NCI-H774 (cell line): ENCODE measurements around the gene FAM13A.

Experiments
- DNase-seq: peaks from one replicate; lab custom pipeline; 2025; lab: John Stamatoyannopoulos, UW

The FAM13A gene

DNA sequence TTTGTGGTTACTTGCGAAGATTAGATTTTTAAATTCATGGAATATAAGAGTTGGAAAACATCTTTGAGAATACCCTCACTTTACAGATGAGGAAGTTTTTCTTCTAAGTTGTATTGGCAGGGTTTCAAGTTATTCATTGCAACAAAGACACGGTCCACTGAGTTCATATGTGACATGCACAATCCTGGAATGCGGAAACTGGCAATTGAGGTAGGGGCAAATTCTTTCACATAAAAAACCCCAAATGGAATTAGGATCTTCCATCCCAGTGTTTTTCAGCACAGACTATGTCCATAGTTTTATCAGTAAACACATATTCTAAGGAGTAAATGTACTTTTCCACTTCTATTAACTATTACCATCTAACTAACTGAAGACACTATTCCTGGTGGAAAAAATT lies 277.6 kb downstream of the FAM13A start:
- DNase-seq = no peak

DNA sequence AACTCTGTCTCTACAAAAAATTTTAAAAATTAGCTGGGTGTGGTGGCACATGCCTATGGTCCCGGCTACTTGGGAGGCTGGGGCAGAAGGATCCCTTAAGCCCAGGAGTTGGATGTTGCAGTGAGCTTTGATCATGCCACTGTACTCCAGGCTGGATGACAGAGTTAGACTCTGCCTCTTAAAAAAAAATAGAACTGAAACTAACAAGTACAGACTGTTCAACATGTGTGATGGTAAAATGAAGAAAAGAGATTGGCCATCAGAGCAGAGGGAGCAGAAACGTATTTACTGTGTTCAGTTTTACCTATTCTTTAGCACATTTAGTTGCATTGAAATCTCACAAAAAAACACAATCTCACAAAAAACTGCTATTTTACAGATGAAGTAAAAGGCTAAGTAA lies 281.5 kb downstream of the FAM13A start:
- no peak for DNase-seq

DNA sequence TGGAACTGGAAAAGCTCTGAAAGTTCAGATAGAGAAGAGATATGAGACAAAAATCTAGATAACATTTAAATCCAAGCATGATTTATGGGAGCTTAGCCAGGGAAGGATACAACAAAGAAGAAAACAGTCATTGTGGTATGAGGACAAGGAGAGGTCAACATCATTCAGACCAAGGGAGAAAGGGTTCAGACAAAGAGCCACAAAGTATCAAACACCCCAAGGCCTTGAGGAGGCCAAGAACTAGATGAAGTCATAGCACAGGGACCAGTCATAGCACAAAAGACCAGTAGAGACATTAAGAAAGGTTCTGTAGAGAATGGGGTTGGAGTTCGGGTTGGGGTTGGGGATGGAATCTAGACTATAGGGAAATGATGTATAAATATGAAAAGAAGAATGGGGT lies 282.0 kb downstream of the FAM13A start:
- DNase-seq = no peak

DNA sequence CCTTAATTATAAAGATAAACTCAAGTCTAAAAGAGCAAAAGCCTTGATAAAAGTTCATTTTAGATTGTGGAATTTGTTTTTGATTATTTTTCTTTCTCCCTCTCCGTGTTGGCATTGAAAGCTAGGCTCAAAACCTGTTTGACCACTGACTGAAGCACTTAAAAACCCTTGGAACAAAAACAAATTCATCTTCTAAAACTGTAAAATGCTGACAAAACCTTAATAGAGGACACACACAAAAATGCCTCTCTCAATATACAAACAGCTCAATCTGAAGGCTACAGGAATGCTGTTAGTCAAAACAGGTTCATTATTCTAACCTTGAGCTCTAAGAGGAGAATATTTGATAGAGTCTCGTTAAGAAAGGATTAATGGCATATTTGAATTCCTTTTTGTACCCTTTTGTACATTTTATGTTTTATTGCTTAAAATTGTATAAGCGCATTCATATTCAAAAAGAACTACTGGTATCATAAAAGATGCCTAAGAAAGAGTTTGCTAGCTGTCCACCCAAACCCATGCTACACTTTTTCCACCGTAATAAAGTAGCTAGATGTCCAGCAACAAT lies 285.0 kb downstream of the FAM13A start:
- no peak for DNase-seq

DNA sequence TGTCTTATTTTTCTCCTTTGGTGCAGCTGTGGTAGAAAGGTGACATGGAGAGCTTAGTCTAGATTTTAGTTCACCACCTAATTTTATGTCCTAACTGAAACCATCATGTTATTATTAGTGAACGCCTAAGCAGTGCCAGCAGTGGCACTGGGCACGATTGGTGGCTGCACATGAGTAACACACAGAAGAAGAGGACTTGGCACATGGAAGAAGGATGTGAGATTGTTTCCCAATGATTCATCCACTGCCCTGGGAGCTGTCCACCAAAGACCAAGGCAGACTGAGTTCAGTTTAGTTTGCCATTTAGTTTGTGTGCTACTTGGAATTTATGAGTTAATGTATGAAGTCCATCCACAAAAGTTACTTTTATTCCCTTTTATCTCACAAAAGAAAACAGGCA lies 291.3 kb downstream of the FAM13A start:
- DNase-seq = no peak

DNA sequence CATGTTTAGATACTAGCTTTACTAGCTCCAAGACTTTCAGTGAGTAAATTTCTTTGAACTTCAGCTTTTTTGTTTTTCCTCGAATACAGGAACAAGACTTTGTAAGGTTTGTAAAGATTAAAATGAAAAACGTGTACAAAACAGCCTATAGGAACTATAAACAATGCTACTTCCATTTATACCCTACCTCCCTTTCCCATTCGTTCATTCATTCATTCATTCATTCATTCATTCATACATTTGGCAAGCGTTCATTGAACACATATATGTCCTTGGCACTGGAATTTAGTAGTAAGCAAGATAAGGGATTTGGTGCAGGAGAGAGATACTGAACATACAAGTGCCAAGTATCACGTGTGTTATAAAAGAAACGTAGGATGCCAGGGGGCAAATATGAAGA lies 293.9 kb downstream of the FAM13A start:
- no peak for DNase-seq

DNA sequence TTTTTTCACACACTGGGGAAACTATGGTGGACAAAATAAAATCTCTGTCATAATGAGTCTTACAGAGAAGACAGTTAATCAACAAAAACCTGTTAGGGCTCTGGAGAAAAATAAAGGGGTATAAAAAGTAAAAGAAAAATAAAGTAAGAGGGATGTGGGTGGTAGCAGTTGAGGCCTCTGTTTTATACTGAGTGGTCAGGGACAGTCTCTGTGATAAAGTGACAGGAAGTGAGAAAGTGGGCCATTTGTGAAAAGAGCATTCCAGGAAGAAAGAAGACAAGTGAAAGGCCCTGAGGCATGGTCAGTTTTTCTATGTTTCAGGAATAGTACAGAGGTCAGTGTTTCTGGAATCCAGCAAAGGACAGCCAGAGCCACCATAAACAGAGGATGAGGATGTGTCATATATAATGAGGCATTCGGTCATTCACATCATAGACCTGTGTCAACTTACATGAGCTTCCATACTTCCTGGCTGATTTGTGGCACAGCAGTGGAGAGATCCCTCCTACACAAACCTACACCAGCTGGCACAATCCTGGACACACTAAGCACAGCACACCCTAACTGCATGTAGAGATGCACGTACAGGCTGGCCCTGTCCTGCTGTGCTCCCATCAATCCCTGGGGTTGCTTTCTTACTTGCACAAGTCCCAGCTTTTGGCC lies 295.0 kb downstream of the FAM13A start:
- DNase-seq = no peak

DNA sequence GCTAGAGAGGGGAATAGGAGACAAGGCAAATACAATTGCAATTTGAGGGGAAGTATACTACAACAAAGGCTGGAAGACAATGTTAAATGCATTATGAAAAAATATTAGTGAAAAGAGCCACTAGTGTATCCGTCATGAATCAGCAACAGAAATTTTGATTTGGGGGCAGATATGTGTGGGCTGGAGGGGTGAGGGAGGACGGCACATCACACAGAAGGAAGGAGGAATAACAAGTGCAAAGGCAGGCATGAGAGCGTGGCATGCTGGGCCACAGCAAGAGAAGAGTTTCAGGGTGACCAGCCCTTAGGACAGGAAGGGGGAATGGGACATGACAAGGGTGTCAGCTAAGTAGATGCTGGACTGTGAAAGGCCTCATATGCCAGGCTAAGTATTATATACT lies 295.6 kb downstream of the FAM13A start:
- no peak for DNase-seq

DNA sequence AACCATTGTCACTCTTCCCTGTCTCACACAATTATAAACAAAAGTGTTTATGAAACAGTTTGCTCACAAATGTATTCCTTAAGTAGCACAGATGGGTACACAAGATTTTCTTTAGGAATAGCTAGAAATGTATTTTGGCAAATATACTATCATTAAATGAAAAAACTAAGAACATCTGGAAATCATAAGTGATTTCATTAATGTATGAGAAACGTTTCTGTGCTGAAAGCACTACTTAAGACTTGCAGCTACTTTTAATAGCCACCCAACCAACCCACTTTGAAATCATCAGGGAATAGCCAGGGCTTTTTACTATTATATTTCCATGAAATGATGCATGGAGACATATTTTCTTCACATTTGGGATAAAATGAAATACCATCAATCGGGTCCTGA lies 297.1 kb downstream of the FAM13A start:
- DNase-seq = no peak

DNA sequence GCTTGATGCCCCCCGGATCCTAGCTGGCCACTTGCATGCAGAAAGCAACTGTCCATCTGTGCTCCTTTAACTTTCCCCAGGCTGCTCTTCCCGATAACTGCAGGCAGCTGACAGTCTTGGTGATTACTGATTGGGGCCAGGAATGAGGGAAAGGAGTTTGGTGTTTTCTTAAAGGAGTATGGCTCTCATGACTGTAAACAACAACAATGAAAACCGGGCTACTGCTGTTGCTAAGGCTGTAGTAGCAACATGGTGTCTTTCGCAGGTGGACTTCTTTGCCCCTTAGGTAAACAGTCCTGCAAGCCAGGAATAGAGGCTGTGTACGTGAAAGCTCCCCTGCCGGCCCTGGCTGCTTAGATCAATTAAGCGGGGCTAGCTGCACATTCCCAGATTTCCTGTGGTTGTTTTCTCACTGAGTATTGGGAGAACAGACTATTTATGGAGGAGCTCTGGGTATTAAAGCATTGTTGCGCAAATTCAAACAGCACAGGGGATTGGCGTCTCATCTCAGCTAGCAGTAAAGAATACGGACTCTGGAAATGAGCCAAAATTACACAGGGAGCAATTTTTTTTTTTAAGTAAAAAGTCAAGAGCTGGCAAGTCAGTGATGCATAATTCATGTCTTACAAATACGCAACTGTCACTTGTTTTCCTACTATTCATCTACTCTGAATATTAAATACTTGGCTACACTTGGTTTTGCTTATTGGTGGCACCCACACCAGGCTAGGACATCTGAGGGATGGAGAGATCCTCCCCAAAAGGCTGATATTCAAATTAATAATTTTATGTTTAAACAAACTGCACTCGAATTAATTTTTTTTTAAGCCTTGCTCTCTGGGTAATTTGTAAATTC lies 297.7 kb downstream of the FAM13A start:
- no peak for DNase-seq

DNA sequence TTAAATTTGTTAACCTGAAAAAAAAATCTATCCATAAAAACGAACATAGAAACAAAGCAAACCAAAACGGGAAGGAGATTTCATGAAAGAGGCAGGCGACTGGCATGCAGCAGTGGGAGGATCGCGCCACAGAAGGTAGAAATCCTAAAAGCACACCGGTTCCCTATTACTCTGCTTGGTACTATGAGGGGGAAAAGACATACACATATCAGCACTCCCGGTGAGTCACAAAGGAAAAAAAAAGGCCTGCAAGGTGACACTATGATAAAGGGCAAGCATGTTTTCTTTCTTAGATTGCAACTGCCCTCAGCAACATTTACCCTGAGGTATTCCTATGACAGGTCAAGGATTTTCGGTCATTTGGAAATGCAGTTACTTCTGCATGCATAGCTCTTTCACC lies 298.7 kb downstream of the FAM13A start:
- no peak for DNase-seq

DNA sequence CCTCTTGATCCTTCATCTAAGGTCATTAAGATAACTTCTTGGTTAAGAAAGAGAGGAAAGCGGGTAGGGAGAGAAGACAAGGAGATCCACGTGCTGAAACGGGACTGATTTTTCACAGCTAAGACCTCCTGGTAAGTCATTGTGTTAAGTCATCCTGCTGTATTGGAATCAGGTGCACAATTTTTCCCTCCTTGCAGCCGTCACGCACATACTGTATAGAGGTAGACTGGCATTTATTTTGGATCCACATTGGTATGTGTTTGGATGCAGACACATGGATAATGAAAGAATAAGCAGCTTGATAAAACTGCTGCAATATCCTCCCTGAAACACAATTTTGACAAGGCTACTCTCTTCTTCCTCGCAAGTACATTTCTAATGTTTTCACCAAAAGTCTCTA lies 299.2 kb downstream of the FAM13A start:
- no peak for DNase-seq

DNA sequence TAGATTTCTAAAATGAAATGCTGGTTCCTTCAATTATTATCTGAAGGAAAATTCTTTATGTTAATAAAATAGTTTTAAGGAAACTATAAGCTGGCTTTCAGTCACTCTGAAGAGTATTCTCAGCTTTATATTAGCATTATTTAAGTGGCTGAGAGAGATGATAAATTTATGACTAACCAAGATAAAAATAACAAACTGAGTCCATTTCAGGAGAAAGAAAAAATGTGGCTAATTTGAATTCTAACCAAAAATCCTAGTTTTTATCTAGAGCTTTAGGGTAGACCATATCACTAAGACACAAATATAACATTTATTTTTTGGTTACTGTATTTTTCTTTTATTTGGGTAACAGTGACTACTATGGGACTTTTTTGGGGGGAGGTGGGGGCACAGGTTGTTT lies 299.9 kb downstream of the FAM13A start:
- DNase-seq = no peak

DNA sequence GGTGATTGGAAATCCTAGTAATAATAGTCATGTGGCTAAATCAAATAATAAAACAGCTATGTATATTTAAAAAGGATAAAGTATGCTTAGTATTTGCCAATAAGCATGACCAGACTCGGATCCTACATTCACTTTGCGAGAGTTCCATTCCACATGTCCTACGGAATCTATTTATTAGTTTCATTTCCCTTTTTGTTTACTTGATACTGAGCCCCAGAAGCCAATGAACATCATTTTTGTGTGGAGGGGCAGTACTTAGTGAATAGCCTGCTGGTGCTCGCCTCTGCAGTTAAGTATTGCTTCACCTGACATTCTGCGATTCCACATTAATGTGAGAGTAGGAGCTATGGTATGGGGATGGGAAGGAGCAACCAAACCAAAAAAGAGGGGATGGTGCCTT lies 300.8 kb downstream of the FAM13A start:
- no peak for DNase-seq

DNA sequence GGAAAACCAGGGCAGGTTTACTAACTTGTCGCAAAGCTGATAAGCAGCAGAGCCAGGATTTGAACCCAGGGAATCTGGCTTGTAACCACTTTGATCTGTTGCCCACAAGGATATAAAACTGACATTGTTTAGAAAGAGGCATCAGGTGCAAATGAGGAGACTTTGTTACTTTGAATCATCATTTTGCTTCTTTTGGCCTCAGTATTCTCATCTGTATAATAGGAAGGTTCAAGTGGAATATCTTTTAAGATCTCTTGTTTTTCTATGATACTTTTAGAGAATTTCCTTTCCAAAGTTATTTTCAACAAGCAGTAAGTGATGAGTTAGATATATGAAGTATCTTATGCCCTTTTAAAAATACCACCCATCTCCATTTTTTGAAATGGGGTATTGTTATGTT lies 301.5 kb downstream of the FAM13A start:
- DNase-seq = no peak

DNA sequence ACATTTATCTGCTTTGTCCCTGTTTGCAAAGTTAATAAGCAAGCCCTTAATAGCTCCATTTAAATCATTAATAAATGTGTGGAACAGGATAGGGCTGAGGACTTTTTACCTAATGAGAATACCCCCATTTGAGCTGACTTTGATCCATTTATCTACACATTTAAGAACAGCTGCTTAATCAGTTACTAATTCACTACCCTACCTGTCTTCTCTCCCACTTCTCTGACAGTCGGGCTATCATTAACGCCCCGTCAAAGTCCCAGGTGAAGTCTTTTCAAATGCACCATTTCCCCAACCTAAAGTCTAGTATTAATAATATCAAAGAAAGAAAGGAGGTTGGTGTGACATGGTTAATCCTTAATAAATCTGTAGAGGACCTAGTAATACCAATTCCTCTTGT lies 302.2 kb downstream of the FAM13A start:
- DNase-seq = no peak

DNA sequence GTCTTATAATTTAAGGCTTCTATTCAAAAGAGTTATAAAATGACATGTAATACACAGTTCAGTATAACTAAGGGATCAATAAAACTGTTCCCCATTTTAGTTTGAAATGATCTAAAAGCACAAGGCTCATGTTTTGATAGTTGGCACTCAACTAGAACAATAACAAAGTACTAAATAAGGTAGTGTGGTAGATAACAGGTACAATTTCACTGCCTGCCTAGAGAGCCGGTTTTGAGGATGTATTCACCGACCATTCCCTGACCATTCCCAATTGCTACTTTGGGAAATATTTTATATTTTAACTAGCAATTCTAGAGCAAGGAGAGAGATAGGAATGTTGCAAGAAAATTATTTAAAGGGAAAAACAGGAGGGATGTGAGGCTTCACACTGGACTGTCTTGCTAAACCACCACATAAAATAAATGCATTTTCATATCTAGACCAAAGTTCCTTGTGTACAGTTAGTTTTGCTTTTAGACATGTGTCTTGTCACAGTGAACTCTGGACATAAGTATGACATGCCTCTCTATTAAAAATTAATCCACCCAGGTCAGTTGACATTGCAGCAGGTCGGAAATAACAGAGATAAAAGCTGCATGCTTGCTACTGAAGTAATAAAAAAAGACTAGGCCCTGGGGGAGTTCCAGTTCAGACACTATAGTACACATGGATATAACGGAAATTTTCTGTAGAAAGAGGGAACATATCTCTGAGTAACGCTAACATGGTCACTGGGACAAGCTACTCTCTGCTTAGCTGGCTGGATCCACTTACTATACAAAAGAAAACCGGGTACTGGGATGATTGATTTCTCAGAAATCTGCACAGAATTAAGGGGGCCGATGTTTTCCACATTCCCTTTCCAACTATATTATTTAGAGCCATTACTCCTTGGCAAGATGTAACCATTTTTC lies 303.1 kb downstream of the FAM13A start:
- DNase-seq = no peak

DNA sequence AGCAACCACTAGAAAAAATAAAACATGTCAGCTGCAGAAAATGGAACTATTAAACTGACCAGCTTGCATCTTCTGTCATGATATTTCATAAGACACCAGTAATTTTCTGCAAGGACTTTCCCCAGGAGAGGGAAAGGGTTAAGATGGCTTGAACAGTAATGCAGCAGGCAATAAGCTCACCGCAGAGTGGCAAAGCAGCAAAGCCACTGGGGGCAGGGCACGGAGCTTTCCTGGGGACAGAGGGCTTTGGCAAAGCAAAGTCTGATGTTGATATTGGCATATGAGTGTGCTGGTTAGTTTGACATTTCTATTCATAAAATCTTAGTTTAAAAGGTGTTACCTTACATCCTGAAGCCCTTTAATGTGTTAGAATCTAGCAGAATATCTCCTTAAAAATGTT lies 304.2 kb downstream of the FAM13A start:
- no peak for DNase-seq

DNA sequence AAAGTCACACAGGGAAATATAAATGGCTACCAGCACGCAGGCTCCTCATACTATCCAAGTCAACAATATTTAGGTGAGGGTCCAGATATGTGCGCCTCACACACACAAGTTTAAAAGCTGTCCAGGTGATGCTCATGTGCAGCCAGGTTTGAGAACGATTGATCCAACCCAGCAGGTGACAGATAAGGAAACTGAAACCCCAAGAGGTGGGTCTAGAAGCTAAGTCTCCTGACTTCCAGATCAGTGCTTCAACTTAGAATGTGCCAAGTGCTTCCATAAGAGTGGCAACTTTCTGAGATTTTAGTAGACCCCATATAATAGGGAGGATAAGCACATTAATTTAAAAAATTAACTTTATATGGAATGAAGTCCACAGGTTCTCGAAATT lies 304.9 kb downstream of the FAM13A start:
- DNase-seq = no peak

DNA sequence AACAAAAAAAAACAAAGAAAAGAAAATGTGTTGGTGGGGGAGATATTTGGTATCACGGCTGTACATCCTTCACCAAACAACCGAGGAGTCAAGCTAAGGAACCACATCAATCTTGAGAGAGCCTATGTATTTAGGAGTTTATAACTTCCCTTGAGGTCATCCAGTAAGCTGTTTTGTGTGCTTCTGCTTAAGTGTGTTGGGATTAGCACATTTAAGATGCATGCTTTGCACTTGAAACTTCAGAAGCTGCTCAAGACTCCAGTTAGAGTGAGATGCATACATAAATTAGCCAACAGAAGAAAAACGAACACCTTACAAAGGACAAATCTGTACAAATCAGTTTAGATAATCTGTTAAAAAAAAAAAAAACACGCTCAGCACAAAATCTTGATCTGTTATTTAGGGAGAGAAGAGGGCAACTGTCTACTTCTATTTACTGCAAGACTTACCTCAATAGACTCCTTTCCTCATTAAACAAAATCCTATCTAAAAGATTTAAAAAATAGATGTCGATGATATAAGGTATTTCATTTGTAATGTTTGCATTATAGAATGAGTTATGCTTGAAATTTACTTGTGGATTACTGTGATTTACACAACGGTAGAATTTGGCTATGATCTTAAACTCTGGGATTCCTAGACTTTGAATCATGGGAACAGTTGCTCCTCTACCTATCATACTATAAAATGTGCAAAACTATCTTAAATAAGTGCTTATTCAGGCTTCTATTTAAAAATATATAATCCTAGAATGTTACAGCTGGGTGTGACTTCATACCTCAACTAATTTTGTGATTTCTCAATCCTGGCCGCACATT lies 305.5 kb downstream of the FAM13A start:
- no peak for DNase-seq

DNA sequence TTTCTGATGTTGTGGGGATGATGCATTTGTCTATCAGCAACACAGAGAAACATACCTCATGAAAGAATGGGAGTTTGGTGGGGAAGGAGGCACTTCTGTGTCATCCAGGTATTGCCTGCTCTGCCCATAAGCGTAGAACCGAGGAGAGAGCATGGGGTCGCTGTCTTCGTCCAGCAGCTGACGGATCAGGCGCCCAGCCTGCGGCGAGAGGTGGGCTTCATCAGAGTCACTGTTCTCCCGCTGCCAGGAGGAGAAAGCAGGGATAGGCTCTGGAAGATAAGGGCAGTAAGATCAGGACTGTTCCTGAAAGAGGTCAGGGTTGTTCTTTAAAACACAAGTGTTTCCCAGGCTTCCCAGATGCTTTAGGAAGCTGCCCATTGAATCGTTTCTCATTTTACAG lies 306.6 kb downstream of the FAM13A start:
- DNase-seq = no peak

DNA sequence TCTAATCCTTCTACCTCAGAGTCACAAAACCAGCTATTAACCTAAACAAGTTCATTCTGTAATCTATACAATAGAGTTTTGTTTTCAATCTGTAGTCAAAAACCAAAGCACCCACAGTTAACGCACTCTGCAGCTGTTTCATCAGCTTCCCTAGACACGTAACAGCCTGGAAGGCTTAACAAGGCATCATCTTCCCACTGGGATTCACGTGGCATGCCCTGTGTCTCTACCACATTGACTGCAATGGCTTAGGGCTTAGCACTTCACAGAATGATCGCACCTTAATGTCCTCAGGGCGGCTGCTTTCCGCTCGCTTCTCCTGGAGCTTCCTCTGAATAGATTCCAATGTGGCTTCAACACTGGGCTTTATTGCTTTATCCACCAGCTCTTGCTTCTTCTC lies 309.6 kb downstream of the FAM13A start:
- DNase-seq = no peak
